GM12878 (cell line): Measurements from ENCODE around the gene CREG2. TPM values are rescaled to one million over a fixed set of nuclear protein-coding genes. Genes with fewer than 3 reads are reported as not detected.

Source experiments
- ATAC-seq: fragments of 200-7000 bp; cut with Tn5 transposase; 3 replicates; pipeline ENCODE4 v1.9.1; 2020; ENCODE audit warnings: mild to moderate bottlenecking, moderate library complexity
- BruUV-seq: library from RNA; stranded (reverse); fragments of 400-500 nt; replicated peaks from 2 replicates; lab custom pipeline; 2021; lab: Mats Ljungman, UMichigan
- CTCF ChIA-PET: fragments of 300-600 bp; sonication (Branson Sonifier 250); formaldehyde crosslinking; extraction: SDS; loops from one replicate; lab custom pipeline; 2021; ENCODE audit warnings: inconsistent platforms; lab: Yijun Ruan, JAX
- POLR2A ChIA-PET: fragments of 350-600 bp; formaldehyde crosslinking; extraction: SDS; loops from one replicate; lab custom pipeline; 2021; ENCODE audit warnings: inconsistent platforms; lab: Charles Lee
- RAD21 ChIA-PET: fragments of 300-600 bp; sonication (Branson Sonifier 250); formaldehyde crosslinking; loops from one replicate; lab custom pipeline; 2023; ENCODE audit warnings: antibody characterized with exemption; ENCODE audit not compliant: unreplicated experiment; lab: Charles Lee
- SMC1A ChIA-PET: fragments of 300-600 bp; sonication (Branson Sonifier 250); formaldehyde crosslinking; loops from one replicate; lab custom pipeline; 2023; ENCODE audit not compliant: unreplicated experiment, uncharacterized antibody; lab: Charles Lee
- DNase-seq: peaks from one replicate; pipeline ENCODE4 v3.0.0-alpha.2; 2011; ENCODE audit warnings: low read depth, low spot score
- FAIRE-seq: peaks from 3 replicates; lab custom pipeline; 2011; peaks lifted over from hg19 to GRCh38; lab: Jason Lieb, UNC
- H2AFZ ChIP-seq: 2 replicates; pipeline ENCODE4 v1.6.0; 2011; ENCODE audit warnings: low read depth, low read length, control low read depth; ENCODE audit not compliant: control insufficient read depth
- H3K27ac ChIP-seq: 2 replicates; pipeline ENCODE4 v1.5.1; 2011; ENCODE audit warnings: control low read depth; ENCODE audit not compliant: control insufficient read depth, insufficient read depth
- H3K27me3 ChIP-seq, 2 experiments: replicated peaks in 1 of 2; 2 replicates each; pipeline versions ENCODE4 v1.6.0 to v1.6.1; 2011; ENCODE audit warnings: low read length in 1 of 2; ENCODE audit not compliant: control insufficient read depth in 2 of 2, insufficient read depth in 2 of 2
- H3K36me3 ChIP-seq, 2 experiments: 2 replicates each; pipeline ENCODE4 v1.5.1; 2011; ENCODE audit warnings: low read length in 1 of 2; ENCODE audit not compliant: control insufficient read depth in 2 of 2, insufficient read depth in 2 of 2
- H3K4me1 ChIP-seq: 2 replicates; pipeline ENCODE4 v1.6.1; 2011; ENCODE audit warnings: mild to moderate bottlenecking, low read length, moderate library complexity, mixed read lengths; ENCODE audit not compliant: control insufficient read depth, insufficient read depth
- H3K4me2 ChIP-seq: 2 replicates; pipeline ENCODE4 v1.6.0; 2011; ENCODE audit warnings: control low read depth; ENCODE audit not compliant: control insufficient read depth, insufficient read depth
- H3K4me3 ChIP-seq: fragments of 200-600 bp; sonication (generic); 2 replicates; pipeline ENCODE4 v1.5.1; 2016
- H3K79me2 ChIP-seq: 2 replicates; pipeline ENCODE4 v1.6.0; 2011; ENCODE audit warnings: low read length; ENCODE audit not compliant: control insufficient read depth, insufficient read depth
- H3K9ac ChIP-seq: 2 replicates; pipeline ENCODE4 v1.8.0; 2011; ENCODE audit warnings: low read length, control low read depth, mixed read lengths; ENCODE audit not compliant: control insufficient read depth, insufficient read depth
- H3K9me3 ChIP-seq: replicated peaks from 3 replicates; pipeline ENCODE4 v1.5.1; 2011; ENCODE audit warnings: mild to moderate bottlenecking, low read length; ENCODE audit not compliant: control insufficient read depth, insufficient read depth
- H4K20me1 ChIP-seq: 2 replicates; pipeline ENCODE4 v1.6.0; 2011; ENCODE audit not compliant: control insufficient read depth, insufficient read depth
- ATF3 ChIP-seq: IDR thresholded peaks from 2 replicates; pipeline ENCODE4 v1.6.1; 2011; ENCODE audit warnings: low read depth, mild to moderate bottlenecking, low read length, moderate library complexity, borderline replicate concordance; ENCODE audit errors: extremely low read depth
- ATF7 ChIP-seq: fragments of 450-650 bp; IDR thresholded peaks from 2 replicates; pipeline ENCODE4 v1.6.1; 2016; ENCODE audit warnings: low read depth, mild to moderate bottlenecking
- CBX5 ChIP-seq: sonication (generic); IDR thresholded peaks from 2 replicates; pipeline ENCODE4 v1.6.1; 2016; ENCODE audit warnings: low read depth, moderate library complexity, mild to moderate bottlenecking, inconsistent platforms
- CREB1 ChIP-seq: IDR thresholded peaks from 2 replicates; pipeline ENCODE4 v1.6.1; 2012; ENCODE audit warnings: low read depth, mild to moderate bottlenecking, inconsistent platforms
- IRF3 ChIP-seq: fragments of 450-650 bp; IDR thresholded peaks from 2 replicates; pipeline ENCODE4 v1.6.1; 2014; ENCODE audit warnings: mild to moderate bottlenecking
- LARP7 ChIP-seq: fragments of 450-650 bp; IDR thresholded peaks from 2 replicates; pipeline ENCODE4 v1.6.1; 2017; ENCODE audit warnings: mild to moderate bottlenecking
- NBN ChIP-seq: fragments of 450-650 bp; IDR thresholded peaks from 2 replicates; pipeline ENCODE4 v1.6.1; 2016
- NFIC ChIP-seq: IDR thresholded peaks from 2 replicates; pipeline ENCODE4 v1.6.1; 2012; ENCODE audit warnings: low read depth, mild to moderate bottlenecking, inconsistent platforms, low read length, moderate library complexity
- RB1 ChIP-seq: fragments of 450-650 bp; formaldehyde crosslinking; IDR thresholded peaks from 2 replicates; pipeline ENCODE4 v1.6.1; 2017; ENCODE audit warnings: mild to moderate bottlenecking, borderline replicate concordance
- RCOR1 ChIP-seq: conservative IDR thresholded peaks from 2 replicates; pipeline ENCODE4 v1.6.1; 2012; ENCODE audit warnings: low read depth, low read length, improper control_type of control experiment
- STAT1 ChIP-seq: fragments of 450-650 bp; conservative IDR thresholded peaks from 2 replicates; pipeline ENCODE4 v1.6.1; 2014; ENCODE audit warnings: antibody characterized with exemption, mild to moderate bottlenecking
- TBL1XR1 ChIP-seq: IDR thresholded peaks from 2 replicates; pipeline ENCODE4 v1.6.1; 2012; ENCODE audit warnings: low read depth, low read length, improper control_type of control experiment
- ZNF207 ChIP-seq: fragments of 450-650 bp; IDR thresholded peaks from 2 replicates; pipeline ENCODE4 v1.6.1; 2014; ENCODE audit warnings: antibody characterized with exemption, mild to moderate bottlenecking, borderline replicate concordance
- WGBS: methylation state at CpG from one replicate; pipeline ENCODE4 v1.1.6; 2016; ENCODE audit warnings: low lambda C conversion rate; ENCODE audit not compliant: insufficient replicate concordance, insufficient coverage; ENCODE audit errors: missing lambda C conversion rate; 5-methylcytosine and 5-hydroxymethylcytosine counted together
- in situ Hi-C: fragments of 300-500 bp; cut with MboI; formaldehyde crosslinking; loops from 9 replicates; pipeline ENCODE4 v1.14.3; 2018; ENCODE audit warnings: mixed read lengths
- intact Hi-C: fragments of 100-400 bp; cut with micrococcal nuclease; formaldehyde crosslinking; loops from one replicate; pipeline ENCODE4 v1.14.2; 2022; ENCODE audit not compliant: unreplicated experiment
- polyA plus RNA-seq, 11 experiments: library from polyadenylated mRNA; depleted of rRNA in 4 of 11; unstranded in 6 of 11; stranded (reverse) in 5 of 11; fragments of >200 nt; fragmentation: Nextera tagmentation in 4 of 11; fragmentation: Illumina TruSeq in 1 of 11; extraction: Ambion mirVana in 4 of 11; extraction: Trizol in 1 of 11; gene quantifications; 1 replicate in 1 of 11; 2 replicates in 10 of 11; pipeline versions ENCODE4 v1.2.1 to v1.2.3, GENCODE V29; 2011 to 2016; ENCODE audit warnings: inconsistent platforms in 2 of 11, missing spikeins in 2 of 11, low read depth in 1 of 11
- total RNA-seq, 4 experiments: library from RNA; depleted of rRNA in 3 of 4; stranded (reverse); fragments of >200 nt in 3 of 4; fragmentation: Illumina TruSeq in 1 of 4; extraction: Trizol in 1 of 4; gene quantifications; 2 replicates each; pipeline versions ENCODE4 v1.2.1 to v1.2.3, GENCODE V29; 2013 to 2021

CREG2 gene
- total and polyA plus RNA-seq, 10 of the 15 experiments (the other 5 are each of a cell fraction or from before 2014, with no cell fraction given), result not detected

GRCh38 chr2:101395545-101396315 is 8.4 kb upstream of the CREG2 start:
- POLR2A ChIA-PET, result no interaction called here
- Histone ChIP-seq H3K79me2 (no peaks in the 10 kb centered on the region), H3K27ac (no peak overlapping the region), H2AFZ (no peak overlapping the region), H3K9me3 (no peaks in the 10 kb centered on the region), H3K9ac (no peak overlapping the region), H4K20me1 (no peaks in the 10 kb centered on the region), H3K36me3 (no peaks in the 10 kb centered on the region), H3K4me1 (no peaks in the 10 kb centered on the region), H3K4me2 (no peak overlapping the region), H3K4me3 (no peak overlapping the region), H3K27me3 (peaks cover 0 to 4% of the 10 kb centered on the region in 2 experiments; a peak in 3 of 4 replicates)
- WGBS, result 9% methylated on average over 6 of the region's 6 CpGs
- no peak for DNase-seq
- in situ Hi-C loops (no loop called here), intact Hi-C loops (no loop called here)
- CTCF ChIA-PET, result interaction anchor here (0.7 kb wide), 1 partner anchor 845 kb away, joined by 3 read pairs; no protein-coding TSS in a partner anchor
- TF ChIP-seq NFIC (no peak), RCOR1 (no peak), RB1 (no peak), CBX5 (no peak)
- no peak for FAIRE-seq
- RAD21 ChIA-PET, result no interaction called here
- no peak for ATAC-seq
- SMC1A ChIA-PET, result no interaction called here
- BruUV-seq, result no TSS peak

GRCh38 chr2:101388232-101388631 is 929 bp upstream of the CREG2 start:
- Histone ChIP-seq H4K20me1 (no peaks in the 10 kb centered on the region), H3K4me2 (no peak overlapping the region), H3K4me1 (no peaks in the 10 kb centered on the region), H3K4me3 (no peak overlapping the region), H3K27me3 (peaks cover 3 to 8% of the 10 kb centered on the region in 2 experiments), H3K36me3 (no peaks in the 10 kb centered on the region), H3K9me3 (no peaks in the 10 kb centered on the region), H3K79me2 (no peaks in the 10 kb centered on the region), H3K9ac (no peak overlapping the region), H2AFZ (no peak overlapping the region), H3K27ac (no peak overlapping the region)
- ChIA-PET POLR2A (no interaction called here), RAD21 (interaction anchor here (0.6 kb wide), 1 partner anchor 79 kb away, joined by 4 read pairs; no protein-coding TSS in a partner anchor), CTCF (interaction anchor here (0.7 to 1.4 kb wide), 4 partner anchors 10 to 397 kb away, joined by 3 to 6 read pairs (median 3); no protein-coding TSS in a partner anchor), SMC1A (no interaction called here)
- BruUV-seq, result no TSS peak
- DNase-seq (no peak), ATAC-seq (no peak), FAIRE-seq (no peak)
- WGBS, result 6% methylated on average over 4 of the region's 4 CpGs
- intact Hi-C loops (no loop called here), in situ Hi-C loops (no loop called here)
- TF ChIP-seq ZNF207 (no peak), NBN (no peak), TBL1XR1 (no peak), LARP7 (no peak), IRF3 (no peak), CREB1 (no peak), STAT1 (no peak), ATF7 (no peak), ATF3 (no peak)
